ENCODE data around the gene BSPRY. TPM values are rescaled to one million over a fixed set of nuclear protein-coding genes. Genes with fewer than 3 reads are reported as not detected.
"Not testable (repeated sequence)": the region's sequence is repeated elsewhere in the genome, so short reads cannot be mapped to it uniquely, and the experiment has no call there.

The BSPRY gene
- total and polyA plus RNA-seq, 4 donors: 8.8 to 12.7 (median 11.0) TPM

GRCh38 chr9:113364951-113365350 lies 15.6 kb downstream of the BSPRY start:
- no peak overlapping the region for H3K9ac ChIP-seq (ENCODE audit: insufficient read depth in 1 of 2, low read length in 2 of 2)
- no peaks in the 10 kb centered on the region for H3K36me3 ChIP-seq (ENCODE audit: control insufficient read depth in 4 of 4, insufficient read depth in 4 of 4, low read length in 4 of 4)
- 36 to 51% methylated on average over 1 of the region's 1 CpG for WGBS, 2 donors
- no peak for TF ChIP-seq CTCF (IDR thresholded peaks at IDR 0.05; ENCODE audit: control extremely low read depth, extremely low read depth)
- H3K9me3 ChIP-seq (ENCODE audit: control insufficient read depth in 4 of 4, insufficient read depth in 3 of 4, low read length in 3 of 4): no peaks in the 10 kb centered on the region
- no peak overlapping the region for H3K27ac ChIP-seq (ENCODE audit: low read depth in 1 of 2, low read length in 1 of 2)
- no peak for ATAC-seq (ENCODE audit: insufficient read depth, low FRiP score)
- no peaks in the 10 kb centered on the region for H3K4me1 ChIP-seq (ENCODE audit: control insufficient read depth in 5 of 5, insufficient read depth in 5 of 5, low read length in 5 of 5)
- H3K4me3 ChIP-seq: no peak overlapping the region
- DNase-seq: peak in 1 of 3 donors; percentile 10
- no peaks in the 10 kb centered on the region for H3K27me3 ChIP-seq (ENCODE audit: control insufficient read depth in 3 of 3, insufficient read depth in 3 of 3, low read length in 2 of 3)

- not testable (repeated sequence) for H3K9me3 ChIP-seq (ENCODE audit: control insufficient read depth in 4 of 4, insufficient read depth in 3 of 4, low read length in 3 of 4); H3K27ac ChIP-seq (ENCODE audit: low read depth in 1 of 2, low read length in 1 of 2); ATAC-seq (ENCODE audit: insufficient read depth, low FRiP score); H3K9ac ChIP-seq (ENCODE audit: insufficient read depth in 1 of 2, low read length in 2 of 2); H3K4me1 ChIP-seq (ENCODE audit: control insufficient read depth in 5 of 5, insufficient read depth in 5 of 5, low read length in 5 of 5); H3K36me3 ChIP-seq (ENCODE audit: control insufficient read depth in 4 of 4, insufficient read depth in 4 of 4, low read length in 4 of 4); H3K27me3 ChIP-seq (ENCODE audit: control insufficient read depth in 3 of 3, insufficient read depth in 3 of 3, low read length in 2 of 3); H3K4me3 ChIP-seq; DNase-seq
- 29 to 65% methylated on average over 3 of the region's 3 CpGs for WGBS, 2 donors
Measured at GRCh38 chr9:113365652-113366051, 16.3 kb downstream of the BSPRY start.

- DNase-seq: no peak
- H3K4me1 ChIP-seq (ENCODE audit: control insufficient read depth in 5 of 5, insufficient read depth in 5 of 5, low read length in 5 of 5): no peaks in the 10 kb centered on the region
- H3K9me3 ChIP-seq (ENCODE audit: control insufficient read depth in 4 of 4, insufficient read depth in 3 of 4, low read length in 3 of 4): no peaks in the 10 kb centered on the region
- no peak for ATAC-seq (ENCODE audit: insufficient read depth, low FRiP score)
- 90 to 94% methylated on average over 5 of the region's 5 CpGs for WGBS, 2 donors
- H3K4me3 ChIP-seq: no peak overlapping the region
- no peaks in the 10 kb centered on the region for H3K27me3 ChIP-seq (ENCODE audit: control insufficient read depth in 3 of 3, insufficient read depth in 3 of 3, low read length in 2 of 3)
- no peak overlapping the region for H3K27ac ChIP-seq (ENCODE audit: low read depth in 1 of 2, low read length in 1 of 2)
- no peak for TF ChIP-seq CTCF (IDR thresholded peaks at IDR 0.05; ENCODE audit: control extremely low read depth, extremely low read depth)
- peaks cover 3 to 9% (median 4%) of the 10 kb centered on the region in 4 donors for H3K36me3 ChIP-seq (ENCODE audit: control insufficient read depth in 4 of 4, insufficient read depth in 4 of 4, low read length in 4 of 4)
- no peak overlapping the region for H3K9ac ChIP-seq (ENCODE audit: insufficient read depth in 1 of 2, low read length in 2 of 2)
Measured at GRCh38 chr9:113368348-113368981, 19.1 kb downstream of the BSPRY start.

GRCh38 chr9:113368982-113369854 lies 19.9 kb downstream of the BSPRY start:
- H3K27ac ChIP-seq (ENCODE audit: low read depth in 1 of 2, low read length in 1 of 2): no peak overlapping the region
- H3K27me3 ChIP-seq (ENCODE audit: control insufficient read depth in 3 of 3, insufficient read depth in 3 of 3, low read length in 2 of 3): no peaks in the 10 kb centered on the region
- no peak for TF ChIP-seq CTCF (IDR thresholded peaks at IDR 0.05; ENCODE audit: control extremely low read depth, extremely low read depth)
- H3K9me3 ChIP-seq (ENCODE audit: control insufficient read depth in 4 of 4, insufficient read depth in 3 of 4, low read length in 3 of 4): no peaks in the 10 kb centered on the region
- 74 to 82% methylated on average over 13 of the region's 13 CpGs for WGBS, 2 donors
- no peaks in the 10 kb centered on the region for H3K4me1 ChIP-seq (ENCODE audit: control insufficient read depth in 5 of 5, insufficient read depth in 5 of 5, low read length in 5 of 5)
- peaks cover 5 to 16% (median 8%) of the 10 kb centered on the region in 4 donors for H3K36me3 ChIP-seq (ENCODE audit: control insufficient read depth in 4 of 4, insufficient read depth in 4 of 4, low read length in 4 of 4)
- H3K9ac ChIP-seq (ENCODE audit: insufficient read depth in 1 of 2, low read length in 2 of 2): no peak overlapping the region
- ATAC-seq (ENCODE audit: insufficient read depth, low FRiP score): no peak
- no peak for DNase-seq
- no peak overlapping the region for H3K4me3 ChIP-seq
